Karpas-422 (cell line): Measurements from ENCODE around the gene HACE1. TPM values are rescaled to one million over a fixed set of nuclear protein-coding genes. Genes with fewer than 3 reads are reported as not detected.
"Not testable (repeated sequence)": the region's sequence is repeated elsewhere in the genome, so short reads cannot be mapped to it uniquely, and the experiment has no call there.

Experiments used
- DNase-seq: peaks from one replicate; pipeline ENCODE4 v3.0.0-alpha.2; 2015
- H2AFZ ChIP-seq: fragments of 200-600 bp; sonication (generic); 2 replicates; pipeline ENCODE4 v1.6.1; 2014; ENCODE audit warnings: antibody characterized with exemption, low read length, mixed read lengths
- H3K27ac ChIP-seq: fragments of 200-600 bp; sonication (generic); 2 replicates; pipeline ENCODE4 v1.5.1; 2014; ENCODE audit warnings: mild to moderate bottlenecking, low read length, moderate library complexity
- H3K27me3 ChIP-seq: fragments of 200-600 bp; sonication (generic); 2 replicates; pipeline ENCODE4 v1.6.1; 2014; ENCODE audit warnings: low read length, mixed read lengths
- H3K36me3 ChIP-seq: fragments of 200-600 bp; sonication (generic); 2 replicates; pipeline ENCODE4 v1.6.1; 2014; ENCODE audit warnings: low read length, mixed read lengths; ENCODE audit not compliant: insufficient read depth
- H3K4me1 ChIP-seq: fragments of 200-600 bp; sonication (generic); 2 replicates; pipeline ENCODE4 v1.6.1; 2014; ENCODE audit warnings: mild to moderate bottlenecking, low read length, mixed read lengths
- H3K4me2 ChIP-seq: fragments of 200-600 bp; sonication (generic); 2 replicates; pipeline ENCODE4 v1.6.1; 2014; ENCODE audit warnings: low read length, low read depth, mild to moderate bottlenecking; ENCODE audit not compliant: poor library complexity, severe bottlenecking
- H3K4me3 ChIP-seq: fragments of 200-600 bp; sonication (generic); 2 replicates; pipeline ENCODE4 v1.5.1; 2014; ENCODE audit warnings: mild to moderate bottlenecking, antibody characterized with exemption, low read length, mixed read lengths
- H3K79me2 ChIP-seq: fragments of 200-600 bp; sonication (generic); 2 replicates; pipeline ENCODE4 v1.6.1; 2014; ENCODE audit warnings: mild to moderate bottlenecking, low read length, mixed read lengths
- H3K9ac ChIP-seq: fragments of 200-600 bp; sonication (generic); 2 replicates; pipeline ENCODE4 v1.6.0; 2014; ENCODE audit warnings: low read length
- H3K9me2 ChIP-seq: fragments of 200-600 bp; sonication (generic), shearing (Covaris generic); replicated peaks from 2 replicates; pipeline ENCODE4 v1.6.0; 2014; ENCODE audit warnings: mild to moderate bottlenecking, low read length, moderate library complexity; ENCODE audit not compliant: insufficient read depth
- H3K9me3 ChIP-seq: fragments of 300-700, 200-600 bp; sonication (generic); 2 replicates; pipeline ENCODE4 v1.6.1; 2014; ENCODE audit warnings: low read length, mixed read lengths
- H4K20me1 ChIP-seq: fragments of 200-600 bp; sonication (generic); 2 replicates; pipeline ENCODE4 v1.6.1; 2014; ENCODE audit warnings: mild to moderate bottlenecking, antibody characterized with exemption, low read length, low read depth; ENCODE audit not compliant: insufficient read depth
- total RNA-seq: library from RNA; depleted of rRNA; stranded (reverse); fragments of >200 nt; shearing (Covaris generic); gene quantifications from 2 replicates; pipeline ENCODE4 v1.2.3, GENCODE V29; 2014; ENCODE audit warnings: low replicate concordance

The HACE1 gene
- total RNA-seq, 1 experiment from 2014 or later, result 41.7 TPM

DNA sequence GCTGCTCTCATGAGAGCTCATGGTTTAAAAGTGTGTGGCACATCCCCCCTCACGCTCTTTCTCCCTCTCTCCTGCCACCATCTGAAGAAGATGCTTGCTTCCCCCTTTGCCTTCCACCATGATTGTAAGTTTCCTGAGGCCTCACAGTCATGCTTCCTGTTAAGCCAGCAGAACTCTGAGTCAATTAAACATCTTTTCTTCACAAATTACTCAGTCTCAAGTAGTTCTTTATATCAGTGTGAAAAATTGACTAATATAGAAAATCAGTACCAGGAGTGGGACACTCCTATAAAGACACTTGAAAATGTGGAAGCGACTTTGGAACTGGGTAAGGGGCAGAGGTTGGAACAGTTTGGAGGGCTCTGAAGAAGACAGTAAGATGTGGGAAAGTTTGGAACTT lies 45.0 kb downstream of the HACE1 start:
- Histone ChIP-seq H3K27me3 (no peaks in the 10 kb centered on the region), H3K79me2 (peaks cover 53% of the 10 kb centered on the region), H3K4me2 (no peak overlapping the region), H3K4me1 (peaks cover 14% of the 10 kb centered on the region), H3K9me2 (no peaks in the 10 kb centered on the region), H2AFZ (no peak overlapping the region), H4K20me1 (no peaks in the 10 kb centered on the region), H3K27ac (no peak overlapping the region), H3K36me3 (no peaks in the 10 kb centered on the region), H3K9me3 (no peaks in the 10 kb centered on the region), H3K9ac (no peak overlapping the region), H3K4me3 (no peak overlapping the region)
- no peak for DNase-seq

DNA sequence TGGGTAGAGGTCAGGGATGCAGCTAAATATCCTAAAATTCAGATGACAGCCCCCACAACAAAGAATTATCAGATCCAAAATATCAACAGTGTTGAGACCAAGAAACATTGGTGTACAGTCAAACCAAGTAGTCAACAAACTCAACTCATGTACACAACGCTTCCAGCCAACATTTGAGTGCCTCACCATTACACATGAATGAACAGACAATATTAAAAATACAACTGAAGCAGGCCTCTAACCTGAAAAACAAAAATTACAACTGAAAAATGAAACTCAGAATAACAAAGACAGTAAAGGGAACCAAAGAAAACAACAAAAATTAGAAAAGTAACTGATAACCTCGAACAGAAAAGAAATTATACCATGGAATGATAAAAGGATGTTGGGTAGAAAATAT lies 46.2 kb downstream of the HACE1 start:
- H3K4me2 ChIP-seq, result no peak overlapping the region
- no peaks in the 10 kb centered on the region for H3K27me3 ChIP-seq
- H3K4me1 ChIP-seq, result peaks cover 16% of the 10 kb centered on the region
- no peak overlapping the region for H3K9ac ChIP-seq
- H2AFZ ChIP-seq, result no peak overlapping the region
- H3K9me3 ChIP-seq, result no peaks in the 10 kb centered on the region
- H4K20me1 ChIP-seq, result no peaks in the 10 kb centered on the region
- H3K27ac ChIP-seq, result no peak overlapping the region
- peaks cover 52% of the 10 kb centered on the region for H3K79me2 ChIP-seq
- no peaks in the 10 kb centered on the region for H3K9me2 ChIP-seq
- DNase-seq, result no peak
- no peak overlapping the region for H3K4me3 ChIP-seq
- H3K36me3 ChIP-seq, result no peaks in the 10 kb centered on the region

DNA sequence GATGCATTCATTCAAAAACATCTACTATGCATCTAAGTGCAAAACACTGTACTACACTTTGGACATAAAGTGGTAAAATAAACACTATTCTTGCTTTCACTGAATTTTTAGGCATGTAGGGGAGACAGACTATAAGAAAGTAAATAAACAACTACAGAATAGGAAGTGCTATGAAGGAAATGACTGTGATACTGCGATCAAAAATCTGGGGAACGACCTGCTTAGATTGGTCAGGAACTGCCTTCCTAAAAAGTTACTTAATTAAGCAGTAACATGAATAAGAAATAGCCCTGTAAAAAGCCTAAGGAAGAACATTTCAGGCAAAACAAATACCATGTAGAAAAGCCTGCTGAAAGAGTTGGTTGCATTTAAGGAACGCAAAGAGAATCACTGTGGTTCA lies 50.6 kb downstream of the HACE1 start:
- H3K27ac ChIP-seq, result no peak overlapping the region
- no peak overlapping the region for H3K4me3 ChIP-seq
- no peak for DNase-seq
- H3K9ac ChIP-seq, result no peak overlapping the region
- H2AFZ ChIP-seq, result no peak overlapping the region
- H3K9me2 ChIP-seq, result no peaks in the 10 kb centered on the region
- H3K36me3 ChIP-seq, result no peaks in the 10 kb centered on the region
- H3K27me3 ChIP-seq, result no peaks in the 10 kb centered on the region
- H3K4me2 ChIP-seq, result no peak overlapping the region
- H4K20me1 ChIP-seq, result no peaks in the 10 kb centered on the region
- H3K9me3 ChIP-seq, result 0 out of 2 replicates have a peak, but pooled peaks cover 3% of the 10 kb centered on the region
- peaks cover 48% of the 10 kb centered on the region for H3K79me2 ChIP-seq
- peaks cover 16% of the 10 kb centered on the region for H3K4me1 ChIP-seq

DNA sequence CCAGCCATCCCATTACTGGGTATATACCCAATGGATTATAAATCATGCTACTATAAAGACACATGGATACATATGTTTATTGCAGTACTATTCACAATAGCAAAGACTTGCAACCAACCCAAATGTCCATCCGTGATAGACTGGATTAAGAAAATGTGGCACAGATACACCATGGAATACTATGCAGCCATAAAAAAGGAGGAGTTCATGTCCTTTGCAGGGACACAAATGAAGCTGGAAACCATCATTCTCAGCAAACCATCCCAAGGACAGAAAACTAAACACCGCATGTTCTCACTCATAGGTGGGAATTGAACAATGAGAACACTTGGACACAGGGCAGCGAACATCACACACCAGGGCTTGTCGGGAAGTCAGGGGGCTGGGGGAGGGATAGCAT lies 54.4 kb downstream of the HACE1 start:
- H3K4me1 ChIP-seq, H3K27me3 ChIP-seq, H2AFZ ChIP-seq, DNase-seq, H3K4me2 ChIP-seq, H3K27ac ChIP-seq, H3K36me3 ChIP-seq, H3K4me3 ChIP-seq, H3K9me2 ChIP-seq, H3K9ac ChIP-seq, H4K20me1 ChIP-seq, H3K9me3 ChIP-seq: not testable (repeated sequence)
- peaks cover 30% of the 10 kb centered on the region; the same call in 1 of the 2 replicates for H3K79me2 ChIP-seq

DNA sequence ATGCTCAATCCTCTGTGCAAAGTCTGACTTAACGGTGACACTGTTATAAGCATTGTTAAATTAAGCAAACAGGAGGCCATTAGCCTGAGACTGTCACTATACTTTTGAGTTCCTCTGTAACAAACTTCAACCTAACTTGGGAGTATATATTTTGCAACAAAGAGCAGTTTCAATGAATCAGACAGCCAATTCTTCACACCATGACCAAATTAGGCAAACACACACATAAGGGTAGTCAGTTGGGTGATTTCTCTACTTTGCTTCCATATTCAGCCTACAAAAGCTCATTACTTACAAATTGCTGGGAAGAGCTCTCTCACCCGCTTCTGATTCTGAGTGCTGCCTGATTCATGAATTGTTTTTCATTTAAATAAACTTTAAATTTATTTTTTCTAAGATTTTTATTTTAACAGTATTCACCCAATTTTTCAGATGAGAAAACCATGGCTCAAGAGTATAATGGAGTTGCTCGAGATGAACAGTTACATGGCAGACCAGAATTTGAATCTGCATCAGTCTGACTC lies 60.5 kb downstream of the HACE1 start:
- Histone ChIP-seq H3K27me3 (no peaks in the 10 kb centered on the region), H3K4me3 (no peak overlapping the region), H4K20me1 (no peaks in the 10 kb centered on the region), H3K79me2 (peaks cover 18% of the 10 kb centered on the region), H3K27ac (no peak overlapping the region), H3K9me3 (no peaks in the 10 kb centered on the region), H2AFZ (no peak overlapping the region), H3K4me1 (peaks cover 10% of the 10 kb centered on the region), H3K4me2 (no peak overlapping the region), H3K9ac (no peak overlapping the region), H3K36me3 (no peaks in the 10 kb centered on the region), H3K9me2 (no peaks in the 10 kb centered on the region)
- DNase-seq, result no peak

DNA sequence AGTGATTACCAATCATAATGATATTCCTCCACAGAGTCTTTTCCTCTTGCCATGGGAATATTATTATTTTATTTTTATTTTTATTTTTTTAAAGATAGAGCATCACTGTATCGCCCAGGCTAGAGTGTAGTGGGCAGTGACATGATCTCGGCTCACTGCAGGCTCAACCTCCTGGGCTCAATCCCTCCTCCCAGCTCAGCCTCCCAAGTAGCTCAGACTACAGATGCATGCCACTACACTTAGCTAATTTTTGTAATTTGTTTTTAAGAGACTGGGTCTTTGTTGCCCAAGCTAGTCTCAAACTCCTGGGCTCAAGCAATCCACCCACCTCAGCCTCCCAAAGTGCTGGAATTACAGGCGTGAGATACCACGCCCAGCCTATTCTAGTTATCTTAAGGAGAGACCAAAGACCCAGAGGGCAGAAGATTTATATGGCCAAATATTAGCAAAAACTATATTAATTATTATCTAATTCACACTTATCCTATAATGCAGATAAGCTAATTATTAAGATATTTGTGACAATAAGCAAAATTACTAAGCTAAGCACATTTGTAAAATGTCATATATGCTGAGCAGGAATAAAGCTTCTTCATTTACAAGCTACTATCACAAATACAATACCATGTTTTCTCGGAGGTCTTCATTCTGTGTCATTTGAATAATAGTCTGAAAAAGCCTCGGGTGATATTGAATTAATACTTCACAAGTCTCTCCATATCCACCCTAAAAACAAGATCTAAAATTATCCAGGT lies 63.5 kb downstream of the HACE1 start:
- DNase-seq, result no peak
- no peaks in the 10 kb centered on the region for H3K27me3 ChIP-seq

DNA sequence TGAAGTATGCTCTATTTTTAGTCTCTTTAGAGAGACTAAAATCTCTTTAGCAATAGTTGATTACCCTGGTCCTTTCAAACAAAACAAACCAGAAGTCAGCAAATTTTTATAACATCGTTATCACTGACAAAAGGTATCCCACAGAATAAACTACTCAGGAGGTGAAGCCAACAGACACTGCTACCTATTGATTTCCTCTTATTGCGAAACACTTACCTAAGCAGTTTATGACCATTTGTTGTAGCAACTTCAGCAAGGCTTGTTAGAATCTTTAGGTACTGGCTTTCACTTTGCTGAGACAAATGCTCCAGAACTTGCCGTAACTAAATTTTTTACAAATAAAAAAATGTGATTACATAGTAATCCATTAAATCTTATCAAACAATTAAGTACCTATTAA lies 64.4 kb downstream of the HACE1 start:
- peaks cover 15% of the 10 kb centered on the region for H3K4me1 ChIP-seq
- no peak overlapping the region for H3K9ac ChIP-seq
- no peaks in the 10 kb centered on the region; the same call in 1 of the 2 replicates for H3K36me3 ChIP-seq
- no peak overlapping the region for H3K4me2 ChIP-seq
- no peaks in the 10 kb centered on the region for H3K9me3 ChIP-seq
- H3K27me3 ChIP-seq, result no peaks in the 10 kb centered on the region
- DNase-seq, result no peak
- H3K4me3 ChIP-seq, result no peak overlapping the region
- no peaks in the 10 kb centered on the region for H3K9me2 ChIP-seq
- peaks cover 18% of the 10 kb centered on the region for H3K79me2 ChIP-seq
- H4K20me1 ChIP-seq, result no peaks in the 10 kb centered on the region
- no peak overlapping the region for H3K27ac ChIP-seq
- no peak overlapping the region for H2AFZ ChIP-seq

More for the DNA sequence above, 63.5 kb downstream of the HACE1 start:
- peaks cover 18% of the 10 kb centered on the region for H3K79me2 ChIP-seq
- no peak overlapping the region for H3K27ac ChIP-seq
- peaks cover 10% of the 10 kb centered on the region for H3K4me1 ChIP-seq
- no peak overlapping the region for H3K4me3 ChIP-seq
- H3K36me3 ChIP-seq, result no peaks in the 10 kb centered on the region; the same call in 1 of the 2 replicates
- H3K9ac ChIP-seq, result no peak overlapping the region
- H4K20me1 ChIP-seq, result no peaks in the 10 kb centered on the region
- no peak overlapping the region for H2AFZ ChIP-seq
- no peaks in the 10 kb centered on the region for H3K9me3 ChIP-seq
- no peaks in the 10 kb centered on the region for H3K9me2 ChIP-seq
- H3K4me2 ChIP-seq, result no peak overlapping the region

DNA sequence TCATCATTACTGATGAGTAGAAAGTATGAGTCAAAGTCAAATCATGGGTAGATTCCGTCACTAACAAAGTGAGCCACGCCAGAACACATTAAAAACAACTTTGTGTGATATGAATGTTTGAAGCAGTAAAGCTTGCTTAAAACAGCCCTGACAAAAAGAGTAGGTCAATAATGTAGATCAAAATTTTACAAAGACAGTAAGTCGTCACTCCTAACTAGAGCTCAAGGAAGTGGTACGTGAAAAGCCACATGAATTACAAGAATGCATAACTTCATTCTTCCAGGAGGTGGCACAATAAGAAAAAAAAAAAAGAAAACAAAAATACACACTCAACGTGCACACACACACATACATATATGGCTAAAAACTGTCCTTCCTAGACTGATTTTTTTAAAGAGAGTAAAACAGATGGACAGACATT lies 69.9 kb downstream of the HACE1 start:
- peak; percentile 83 for DNase-seq
- Histone ChIP-seq H3K27me3 (no peaks in the 10 kb centered on the region), H3K9me2 (no peaks in the 10 kb centered on the region)

More for the DNA sequence above, 69.9 kb downstream of the HACE1 start:
- Histone ChIP-seq H3K4me1 (peaks cover 15% of the 10 kb centered on the region), H3K4me2 (peak overlapping the region; percentile 69), H4K20me1 (no peaks in the 10 kb centered on the region), H3K4me3 (peak overlapping the region; percentile 35), H3K9me3 (no peaks in the 10 kb centered on the region), H3K27ac (no peak overlapping the region), H2AFZ (peak overlapping the region; percentile 58), H3K36me3 (no peaks in the 10 kb centered on the region; the same call in 1 of the 2 replicates), H3K9ac (peak overlapping the region; percentile 54), H3K79me2 (no peaks in the 10 kb centered on the region)
